Lung (tissue), 12 donors: ENCODE measurements around the gene PCBP3. TPM values are rescaled to one million over a fixed set of nuclear protein-coding genes. Genes with fewer than 3 reads are reported as not detected.

Experiments used
- ATAC-seq: fragments of 200-7000 bp; cut with Tn5 transposase; one replicate; pipeline ENCODE4 v1.9.1; 2020; ENCODE audit warnings: moderate number of reproducible peaks; ENCODE audit not compliant: insufficient read depth, low FRiP score
- DNase-seq, 3 donors: peaks; one replicate each; pipeline ENCODE4 v3.0.0-alpha.2; 2013 to 2017
- H3K27ac ChIP-seq, 2 donors: one replicate each; pipeline ENCODE4 v1.5.1; 2013; ENCODE audit warnings: mild to moderate bottlenecking in 2 of 2, moderate library complexity in 2 of 2, control low read depth in 1 of 2, inconsistent platforms in 1 of 2, low read depth in 1 of 2, low read length in 1 of 2
- H3K27me3 ChIP-seq, 3 donors: one replicate each; pipeline ENCODE4 v1.5.1; 2013; ENCODE audit warnings: low read length in 2 of 3; ENCODE audit not compliant: control insufficient read depth in 3 of 3, insufficient read depth in 3 of 3
- H3K36me3 ChIP-seq, 4 donors: one replicate each; pipeline ENCODE4 v1.5.1; 2013; ENCODE audit warnings: low read length in 4 of 4, mild to moderate bottlenecking in 1 of 4, moderate library complexity in 1 of 4; ENCODE audit not compliant: control insufficient read depth in 4 of 4, insufficient read depth in 4 of 4
- H3K4me1 ChIP-seq, 5 donors: one replicate each; pipeline ENCODE4 v1.5.1; 2013; ENCODE audit warnings: low read length in 5 of 5, mild to moderate bottlenecking in 2 of 5, moderate library complexity in 1 of 5; ENCODE audit not compliant: control insufficient read depth in 5 of 5, insufficient read depth in 5 of 5
- H3K4me3 ChIP-seq: one replicate; pipeline ENCODE4 v1.5.1; 2013; ENCODE audit warnings: mild to moderate bottlenecking, control low read depth, moderate library complexity
- H3K9ac ChIP-seq, 2 donors: one replicate each; pipeline ENCODE4 v1.5.1; 2013; ENCODE audit warnings: low read length in 2 of 2, control low read depth in 1 of 2; ENCODE audit not compliant: insufficient read depth in 1 of 2
- H3K9me3 ChIP-seq, 4 donors: one replicate each; pipeline ENCODE4 v1.5.1; 2013; ENCODE audit warnings: low read length in 3 of 4, mild to moderate bottlenecking in 1 of 4, moderate library complexity in 1 of 4; ENCODE audit not compliant: control insufficient read depth in 4 of 4, insufficient read depth in 3 of 4
- WGBS, 2 donors: extraction: QIAGEN DNeasy Blood & Tissue Kit; methylation state at CpG; one replicate each; pipeline ENCODE4 v1.1.7; 2013; 5-methylcytosine and 5-hydroxymethylcytosine counted together
- polyA plus RNA-seq, 2 donors: library from polyadenylated mRNA; stranded (reverse); fragments of 200-250 nt; gene quantifications; one replicate each; pipeline ENCODE4 v1.2.1, GENCODE V29; 2013
- total RNA-seq, 2 donors: library from RNA; depleted of rRNA in 1 of 2; stranded (reverse); fragments of >200 nt in 1 of 2; gene quantifications; one replicate each; pipeline ENCODE4 v1.2.1, GENCODE V29; 2014 to 2021
- TF ChIP-seq, protein P1 (sequence below): IDR thresholded peaks from 2 replicates; pipeline ENCODE4 v1.5.1; 2012; ENCODE audit warnings: mild to moderate bottlenecking; ENCODE audit errors: control extremely low read depth, extremely low read depth
- donor health status: control.
- donor health status: control.
- donor health status: Bipolar disorder and iron deficiency.
- donor health status: healthy.
- donor health status: DM: yes; HTN: yes; CAD: no.

Gene PCBP3
- total and polyA plus RNA-seq, 4 donors, result 1.6 to 8.2 (median 3.1) TPM

DNA sequence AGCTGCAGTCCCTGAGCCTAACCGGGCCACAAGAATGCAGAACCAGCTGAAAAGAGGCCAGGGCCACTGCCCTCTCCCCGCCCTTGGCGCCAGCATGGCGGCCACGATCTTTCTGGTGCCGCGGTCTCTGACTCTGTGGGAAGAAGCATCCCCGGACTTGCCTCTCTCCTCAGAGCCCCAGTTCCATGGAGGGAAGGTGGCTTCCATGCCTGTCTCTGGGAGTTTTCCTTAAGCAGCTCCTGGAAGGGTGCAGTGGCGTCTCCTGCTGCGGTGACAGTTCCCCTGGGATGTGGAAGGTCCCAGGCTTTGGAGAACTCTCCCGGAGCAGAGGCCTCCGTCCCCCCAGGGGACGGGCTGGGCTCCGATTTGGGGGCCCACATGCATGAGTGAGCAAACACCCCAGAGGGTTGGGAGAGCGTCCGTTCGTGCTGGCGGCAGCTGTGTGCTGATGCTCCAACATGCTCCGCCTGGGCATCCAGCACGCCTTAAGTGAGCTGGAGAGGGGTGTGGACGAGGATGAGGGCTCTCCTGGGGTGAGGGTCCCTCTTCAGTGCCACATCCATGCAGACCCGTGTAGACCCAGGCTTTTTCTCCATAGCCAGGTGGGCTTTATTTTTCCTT is 228.2 kb downstream of the PCBP3 start:
- no peak overlapping the region for H3K4me3 ChIP-seq
- H3K27me3 ChIP-seq, result peaks cover 0 to 4% (median 2%) of the 10 kb centered on the region in 3 donors
- DNase-seq (no peak), ATAC-seq (no peak)
- TF ChIP-seq, protein P1, sequence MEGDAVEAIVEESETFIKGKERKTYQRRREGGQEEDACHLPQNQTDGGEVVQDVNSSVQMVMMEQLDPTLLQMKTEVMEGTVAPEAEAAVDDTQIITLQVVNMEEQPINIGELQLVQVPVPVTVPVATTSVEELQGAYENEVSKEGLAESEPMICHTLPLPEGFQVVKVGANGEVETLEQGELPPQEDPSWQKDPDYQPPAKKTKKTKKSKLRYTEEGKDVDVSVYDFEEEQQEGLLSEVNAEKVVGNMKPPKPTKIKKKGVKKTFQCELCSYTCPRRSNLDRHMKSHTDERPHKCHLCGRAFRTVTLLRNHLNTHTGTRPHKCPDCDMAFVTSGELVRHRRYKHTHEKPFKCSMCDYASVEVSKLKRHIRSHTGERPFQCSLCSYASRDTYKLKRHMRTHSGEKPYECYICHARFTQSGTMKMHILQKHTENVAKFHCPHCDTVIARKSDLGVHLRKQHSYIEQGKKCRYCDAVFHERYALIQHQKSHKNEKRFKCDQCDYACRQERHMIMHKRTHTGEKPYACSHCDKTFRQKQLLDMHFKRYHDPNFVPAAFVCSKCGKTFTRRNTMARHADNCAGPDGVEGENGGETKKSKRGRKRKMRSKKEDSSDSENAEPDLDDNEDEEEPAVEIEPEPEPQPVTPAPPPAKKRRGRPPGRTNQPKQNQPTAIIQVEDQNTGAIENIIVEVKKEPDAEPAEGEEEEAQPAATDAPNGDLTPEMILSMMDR, result no peak
- H3K36me3 ChIP-seq, result no peaks in the 10 kb centered on the region
- WGBS, 2 donors, result 80 to 85% methylated on average over 22 of the region's 22 CpGs
- H3K27ac ChIP-seq, result no peak overlapping the region
- H3K9ac ChIP-seq, result no peak overlapping the region
- H3K9me3 ChIP-seq, result no peaks in the 10 kb centered on the region
- H3K4me1 ChIP-seq, result peaks cover 0 to 20% (median 3%) of the 10 kb centered on the region in 5 donors

- peaks cover 0 to 4% (median 2%) of the 10 kb centered on the region in 3 donors for H3K27me3 ChIP-seq
- no peaks in the 10 kb centered on the region for H3K9me3 ChIP-seq
- no peak for ATAC-seq
- TF ChIP-seq, protein P1, result no peak
- no peak overlapping the region for H3K9ac ChIP-seq
- DNase-seq, result no peak
- peaks cover 0 to 28% (median 3%) of the 10 kb centered on the region in 5 donors for H3K4me1 ChIP-seq
- H3K36me3 ChIP-seq, result no peaks in the 10 kb centered on the region
- WGBS, 2 donors, result 90 to 91% methylated on average over 11 of the region's 11 CpGs
- H3K4me3 ChIP-seq, result no peak overlapping the region
- no peak overlapping the region for H3K27ac ChIP-seq
Observed at GRCh38 chr21:45872471-45872870, 228.9 kb downstream of the PCBP3 start.

GRCh38 chr21:45872902-45873301 is 229.4 kb downstream of the PCBP3 start:
- Histone ChIP-seq H3K36me3 (no peaks in the 10 kb centered on the region), H3K27me3 (peaks cover 0 to 4% (median 2%) of the 10 kb centered on the region in 3 donors), H3K27ac (no peak overlapping the region), H3K9ac (no peak overlapping the region), H3K4me1 (peaks cover 0 to 28% (median 3%) of the 10 kb centered on the region in 5 donors), H3K4me3 (no peak overlapping the region), H3K9me3 (no peaks in the 10 kb centered on the region)
- DNase-seq, result no peak
- WGBS, 2 donors, result 84 to 86% methylated on average over 11 of the region's 11 CpGs
- TF ChIP-seq, protein P1, result no peak
- ATAC-seq, result no peak

DNA sequence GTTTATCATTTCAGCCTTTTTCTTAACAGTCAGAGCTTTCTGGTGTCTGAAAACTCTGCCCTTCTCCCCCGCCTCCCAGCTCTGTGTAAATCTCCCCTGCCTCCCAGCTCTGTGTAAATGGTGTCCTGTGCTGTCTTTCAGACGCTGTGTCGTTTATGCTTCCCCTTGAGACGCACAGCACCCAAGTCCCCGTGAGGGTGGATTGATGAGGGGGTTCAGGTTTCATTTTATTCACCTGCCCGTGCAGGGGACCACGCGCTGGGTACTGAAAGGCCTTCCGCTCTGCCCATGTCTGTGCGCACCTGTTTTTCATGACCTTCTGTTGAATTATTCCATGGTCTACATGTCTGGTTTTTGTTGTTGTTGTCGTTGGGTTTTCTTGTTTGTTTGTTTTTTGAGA is 229.9 kb downstream of the PCBP3 start:
- Histone ChIP-seq H3K27me3 (peaks cover 0 to 4% (median 2%) of the 10 kb centered on the region in 3 donors), H3K27ac (no peak overlapping the region), H3K4me1 (peaks cover 0 to 28% (median 3%) of the 10 kb centered on the region in 5 donors), H3K9ac (no peak overlapping the region), H3K36me3 (no peaks in the 10 kb centered on the region), H3K4me3 (no peak overlapping the region), H3K9me3 (no peaks in the 10 kb centered on the region)
- ATAC-seq, result no peak
- DNase-seq, result no peak
- 86 to 91% methylated on average over 11 of the region's 11 CpGs for WGBS, 2 donors
- TF ChIP-seq, protein P1, result no peak
